Fibroblast of villous mesenchyme (primary cell): ENCODE data around the gene SMIM24. TPM values are rescaled to one million over a fixed set of nuclear protein-coding genes. Genes with fewer than 3 reads are reported as not detected.
"Not testable (repeated sequence)": the region's sequence is repeated elsewhere in the genome, so short reads cannot be mapped to it uniquely, and the experiment has no call there.

Experiments used
- DNase-seq: peaks from one replicate; pipeline ENCODE4 v3.0.0-alpha.2; 2010; ENCODE audit warnings: low read depth
- H3K4me3 ChIP-seq: 2 replicates; pipeline ENCODE4 v1.5.1; 2011; ENCODE audit warnings: low read depth, mild to moderate bottlenecking, low read length
- total RNA-seq: library from RNA; depleted of rRNA; stranded (reverse); fragments of >200 nt; gene quantifications from 2 replicates; pipeline ENCODE4 v1.2.3, GENCODE V29; 2012
- TF ChIP-seq, protein P1 (sequence below): IDR thresholded peaks from 2 replicates; pipeline ENCODE4 v1.5.1; 2012; ENCODE audit warnings: low read depth, mild to moderate bottlenecking, low read length; ENCODE audit not compliant: insufficient read depth

Gene SMIM24
- total RNA-seq, 1 donor, result not detected

GRCh38 chr19:3509566-3509989 lies 29.3 kb upstream of the SMIM24 start:
- peak; percentile 57 for DNase-seq
- no peak overlapping the region for H3K4me3 ChIP-seq
- TF ChIP-seq, protein P1, sequence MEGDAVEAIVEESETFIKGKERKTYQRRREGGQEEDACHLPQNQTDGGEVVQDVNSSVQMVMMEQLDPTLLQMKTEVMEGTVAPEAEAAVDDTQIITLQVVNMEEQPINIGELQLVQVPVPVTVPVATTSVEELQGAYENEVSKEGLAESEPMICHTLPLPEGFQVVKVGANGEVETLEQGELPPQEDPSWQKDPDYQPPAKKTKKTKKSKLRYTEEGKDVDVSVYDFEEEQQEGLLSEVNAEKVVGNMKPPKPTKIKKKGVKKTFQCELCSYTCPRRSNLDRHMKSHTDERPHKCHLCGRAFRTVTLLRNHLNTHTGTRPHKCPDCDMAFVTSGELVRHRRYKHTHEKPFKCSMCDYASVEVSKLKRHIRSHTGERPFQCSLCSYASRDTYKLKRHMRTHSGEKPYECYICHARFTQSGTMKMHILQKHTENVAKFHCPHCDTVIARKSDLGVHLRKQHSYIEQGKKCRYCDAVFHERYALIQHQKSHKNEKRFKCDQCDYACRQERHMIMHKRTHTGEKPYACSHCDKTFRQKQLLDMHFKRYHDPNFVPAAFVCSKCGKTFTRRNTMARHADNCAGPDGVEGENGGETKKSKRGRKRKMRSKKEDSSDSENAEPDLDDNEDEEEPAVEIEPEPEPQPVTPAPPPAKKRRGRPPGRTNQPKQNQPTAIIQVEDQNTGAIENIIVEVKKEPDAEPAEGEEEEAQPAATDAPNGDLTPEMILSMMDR, result no peak

GRCh38 chr19:3508771-3509535 lies 28.6 kb upstream of the SMIM24 start:
- DNase-seq, result no peak
- TF ChIP-seq, protein P1, result no peak
- no peak overlapping the region for H3K4me3 ChIP-seq

GRCh38 chr19:3508121-3508661 lies 27.9 kb upstream of the SMIM24 start:
- not testable (repeated sequence) for DNase-seq
- peak overlapping the region; percentile 88 for H3K4me3 ChIP-seq

DNA sequence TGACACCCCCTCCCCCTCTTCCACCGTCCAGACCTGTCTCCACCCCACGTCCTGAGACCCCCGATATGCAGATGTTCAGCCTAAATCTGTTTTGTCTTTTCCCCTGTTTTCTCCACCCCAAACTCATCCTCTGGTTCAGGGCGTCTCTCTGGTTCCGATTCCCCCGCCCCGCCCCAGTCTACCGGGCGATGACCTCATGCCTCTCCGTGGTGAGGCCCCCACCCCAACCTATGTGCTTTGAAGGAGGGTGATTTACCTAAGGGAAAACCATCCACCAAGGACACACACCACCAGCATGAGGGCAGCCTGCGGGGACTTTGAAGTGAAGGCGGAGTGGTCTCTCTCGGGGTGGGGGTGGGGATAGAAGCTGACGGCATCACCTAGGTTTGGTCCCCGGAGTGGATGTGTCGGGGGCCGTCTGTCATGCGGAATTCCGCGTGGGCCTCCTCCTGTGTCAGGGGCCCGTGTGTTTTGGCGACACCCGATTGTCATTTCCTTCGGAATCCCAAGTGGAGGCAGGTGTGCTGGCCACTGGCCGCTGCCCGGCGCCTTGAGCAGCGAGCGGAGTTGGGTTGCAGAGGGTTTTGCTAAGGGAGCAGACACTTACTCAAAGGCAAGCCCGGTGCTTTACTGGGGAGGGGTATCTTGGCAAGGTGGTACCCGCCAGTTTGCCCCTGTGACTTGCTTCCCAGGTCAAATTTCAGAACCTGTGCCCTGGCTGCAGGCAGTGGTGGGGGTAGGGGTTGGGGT lies 27.2 kb upstream of the SMIM24 start:
- peak overlapping the region; percentile 88 for H3K4me3 ChIP-seq
- DNase-seq, result peak; percentile 5
- TF ChIP-seq, protein P1, result no peak

GRCh38 chr19:3506384-3507340 lies 26.3 kb upstream of the SMIM24 start:
- TF ChIP-seq, protein P1, result no peak
- DNase-seq, result no peak
- H3K4me3 ChIP-seq, result peak overlapping the region; percentile 88

- DNase-seq, result peak; percentile 99
- peak within 1 kb of the TSS; percentile 88 for H3K4me3 ChIP-seq
- TF ChIP-seq, protein P1, result no peak
Measured at GRCh38 chr19:3505598-3506383, 25.5 kb upstream of the SMIM24 start, which contains the start of gene FZR1. Gene FZR1, plus strand, starts transcription at chr19:3506311. Its CDS starts 16,679 bp downstream, at chr19:3522990.
